Activated CD4-positive, CD25-positive, alpha-beta regulatory T cell treated with anti-CD3 and anti-CD28 coated beads, Interleukin-2, amount 50 U/mL, for 24 hours (primary cell): ENCODE measurements around the gene RFX4.
A peak's percentile ranks its signal among the peaks of the same experiment; 100 is the strongest.

Experiments
- ATAC-seq, 2 donors: fragments of 150-1000 bp; cut with Tn5 transposase; one replicate each; pipeline ENCODE4 v1.10.0; 2021; ENCODE audit warnings: mild to moderate bottlenecking in 1 of 2, moderate library complexity in 1 of 2

RFX4 gene

DNA sequence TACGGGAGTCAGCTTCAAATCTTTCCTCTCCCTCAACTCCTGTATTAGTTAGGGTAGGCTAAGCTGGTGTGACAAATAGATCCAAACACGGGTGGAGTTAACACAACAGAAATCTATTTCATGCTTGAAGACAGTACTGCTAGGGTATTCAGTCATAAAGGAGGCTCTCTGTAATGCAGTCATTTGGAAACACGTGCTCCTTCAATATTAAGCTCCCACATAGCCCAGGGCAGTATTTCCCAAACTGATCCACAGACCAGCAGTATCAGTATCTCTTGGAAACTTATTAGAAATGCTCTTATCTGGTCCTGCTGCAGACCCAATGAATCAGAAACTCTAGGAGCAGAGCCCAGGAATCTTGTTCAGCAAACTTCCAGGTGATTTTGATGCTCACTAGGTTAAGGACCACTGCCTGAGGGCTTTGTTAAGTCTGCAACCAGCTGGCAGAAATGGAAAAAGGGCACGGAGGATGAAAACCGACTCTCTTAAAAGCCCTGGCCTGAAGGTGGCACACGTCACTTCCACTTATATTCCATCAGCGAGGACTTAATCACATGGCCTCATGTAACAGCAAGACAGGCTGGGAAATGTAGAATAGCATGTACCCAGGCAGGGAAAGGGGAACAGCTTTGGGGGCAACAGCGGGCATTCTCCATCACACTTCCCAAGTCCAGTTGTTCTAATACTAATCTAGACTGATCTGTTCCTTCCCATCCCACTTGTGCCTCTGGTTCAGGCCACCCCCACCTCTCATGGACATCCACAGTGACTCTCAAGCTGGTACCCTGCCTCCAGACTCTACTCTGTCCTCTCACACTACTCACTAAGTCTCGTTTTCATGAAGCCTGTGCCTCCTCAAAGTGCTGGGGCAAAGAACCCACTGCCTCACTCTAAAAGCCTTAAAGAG, 153.5 kb downstream of the RFX4 start:
- no peak for ATAC-seq

DNA sequence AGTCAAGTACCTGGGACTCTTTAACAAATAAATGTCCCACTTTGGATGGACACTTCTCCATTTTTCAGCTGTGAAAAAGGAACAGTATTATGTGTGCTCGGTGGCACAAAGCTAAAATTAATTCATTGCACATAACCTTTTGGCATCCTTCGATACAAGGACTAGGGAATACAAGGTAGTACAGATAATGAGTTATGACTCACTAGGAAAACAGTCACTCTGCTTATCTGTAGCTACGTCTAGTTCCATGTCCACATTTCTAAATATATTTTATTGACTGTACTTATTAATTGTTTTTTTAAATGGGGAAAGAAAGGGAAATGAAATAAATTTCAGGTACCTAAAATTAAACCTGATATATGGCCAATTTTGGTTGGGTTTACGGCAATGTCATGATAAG, 156.5 kb downstream of the RFX4 start:
- ATAC-seq, result no peak

DNA sequence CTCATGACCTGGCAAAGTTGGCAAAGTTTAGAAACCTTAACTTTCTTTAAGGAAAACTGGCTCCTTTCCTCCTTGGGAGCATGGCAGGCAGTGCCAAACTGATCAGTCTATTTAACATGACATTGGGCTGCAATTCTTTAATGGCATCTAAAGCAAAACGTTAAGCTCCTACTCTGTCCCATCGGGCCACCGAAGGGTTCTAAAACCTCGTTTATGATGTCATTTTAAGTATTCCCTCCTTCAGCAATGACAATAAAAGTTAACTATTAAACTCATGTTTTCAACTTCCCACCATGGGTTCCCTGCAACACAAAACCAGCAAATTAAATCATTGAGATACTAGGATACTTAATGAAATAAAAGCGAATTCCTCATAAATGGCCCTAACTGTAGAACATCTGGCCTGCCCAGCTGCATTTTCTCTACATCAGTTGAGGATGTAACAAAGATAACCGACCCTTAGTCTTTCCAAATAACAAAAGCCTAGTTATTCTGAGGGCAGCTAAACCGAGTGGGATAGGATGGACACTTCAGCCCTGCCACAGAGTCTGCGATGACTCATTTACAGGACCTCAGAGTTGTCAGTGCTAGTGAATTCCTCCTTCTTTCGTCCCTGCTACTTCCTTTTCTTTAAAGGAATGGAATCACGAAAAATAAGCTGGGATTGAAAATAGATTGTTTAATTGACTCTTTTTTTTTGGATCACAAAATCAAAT, 157.2 kb downstream of the RFX4 start:
- no peak for ATAC-seq

DNA sequence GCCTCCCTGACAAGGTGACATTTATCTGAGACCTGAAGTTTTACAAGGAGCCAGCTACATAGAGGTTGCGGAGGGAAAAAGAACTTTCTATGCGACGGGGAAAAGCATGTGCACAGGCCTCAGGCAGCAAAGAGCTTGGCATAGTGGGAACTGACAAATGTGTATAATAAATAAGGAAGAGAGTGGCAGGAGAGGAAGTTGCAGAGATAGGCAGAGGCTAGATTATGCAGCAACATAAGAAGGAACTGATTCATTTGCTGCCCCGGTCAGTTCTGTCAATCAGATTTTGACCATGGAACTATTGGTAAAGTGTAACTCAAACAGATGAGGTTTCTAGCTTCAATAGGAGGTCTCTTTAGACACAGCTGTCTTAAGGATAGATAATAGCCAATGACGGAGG, 158.0 kb downstream of the RFX4 start:
- ATAC-seq, result no peak

DNA sequence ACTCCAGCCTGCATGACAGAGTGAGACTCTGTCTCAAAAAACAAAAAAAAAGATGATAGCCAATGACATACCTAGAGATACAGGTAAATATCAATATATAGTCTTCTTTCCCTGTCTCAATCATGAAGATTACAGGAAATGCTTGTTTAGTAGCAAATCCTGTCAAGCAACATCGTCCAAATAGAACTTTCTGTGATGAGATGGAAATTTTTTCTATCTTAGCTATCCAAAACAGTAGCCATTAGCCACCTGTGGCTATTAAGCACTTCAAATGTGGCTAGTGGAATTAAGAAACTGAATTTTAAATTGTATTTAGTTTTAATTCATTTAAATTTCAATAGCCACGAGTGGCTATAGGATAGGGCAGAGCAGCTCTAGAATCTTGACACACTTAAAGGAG, 158.4 kb downstream of the RFX4 start:
- no peak for ATAC-seq

DNA sequence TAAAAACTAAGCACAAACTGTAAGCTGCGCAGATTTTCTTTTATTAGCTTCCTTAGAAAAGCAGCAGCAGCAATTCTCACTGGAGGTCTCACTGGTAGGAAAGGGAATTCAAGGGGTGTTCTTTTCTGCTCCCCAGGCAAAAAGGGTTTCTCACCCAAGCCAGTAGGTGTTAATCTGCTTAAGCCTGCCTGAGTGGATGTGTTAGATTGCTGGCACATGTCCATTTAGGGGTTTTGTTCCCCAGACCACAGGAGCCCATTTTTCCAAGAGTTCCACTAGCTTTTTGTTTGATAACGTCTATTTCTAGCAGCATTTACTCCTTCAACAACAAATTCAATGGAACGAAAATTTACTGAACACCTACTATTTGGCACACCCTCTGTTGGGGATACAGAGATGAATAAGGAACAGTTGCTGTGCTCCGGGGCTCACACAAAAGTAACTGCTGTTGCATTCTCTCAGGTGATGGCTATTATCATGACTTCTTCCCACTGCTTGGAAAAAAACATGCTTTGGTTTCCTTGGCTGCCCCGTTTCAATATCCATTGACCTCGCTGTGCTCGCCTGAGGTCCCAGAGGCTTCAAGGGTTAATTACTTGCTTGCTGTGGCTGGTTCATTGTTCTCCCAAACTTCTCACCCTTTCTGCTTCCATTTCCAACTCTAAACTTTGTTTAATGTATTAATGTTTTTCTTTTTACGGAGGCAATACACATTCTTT, 160.6 kb downstream of the RFX4 start:
- ATAC-seq, result no peak

DNA sequence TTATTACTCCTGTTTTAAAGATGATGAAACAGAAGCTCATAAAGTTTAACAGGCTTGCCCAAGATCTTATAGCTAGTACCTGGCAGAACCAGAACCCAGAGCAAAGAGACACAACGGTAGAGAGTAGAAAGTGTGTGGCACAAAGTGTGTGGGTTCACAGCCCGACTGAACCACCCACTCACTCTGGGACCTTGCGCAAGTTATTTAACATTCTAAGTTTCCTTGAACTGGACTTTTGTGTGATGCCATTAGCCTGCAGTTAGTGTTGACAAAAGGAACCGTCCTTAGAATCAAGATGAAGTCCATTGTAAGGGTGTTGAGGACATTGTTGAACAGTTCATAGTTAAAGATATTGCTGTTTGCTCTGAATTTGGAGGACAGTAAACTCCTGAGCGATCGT, 161.8 kb downstream of the RFX4 start:
- no peak for ATAC-seq

DNA sequence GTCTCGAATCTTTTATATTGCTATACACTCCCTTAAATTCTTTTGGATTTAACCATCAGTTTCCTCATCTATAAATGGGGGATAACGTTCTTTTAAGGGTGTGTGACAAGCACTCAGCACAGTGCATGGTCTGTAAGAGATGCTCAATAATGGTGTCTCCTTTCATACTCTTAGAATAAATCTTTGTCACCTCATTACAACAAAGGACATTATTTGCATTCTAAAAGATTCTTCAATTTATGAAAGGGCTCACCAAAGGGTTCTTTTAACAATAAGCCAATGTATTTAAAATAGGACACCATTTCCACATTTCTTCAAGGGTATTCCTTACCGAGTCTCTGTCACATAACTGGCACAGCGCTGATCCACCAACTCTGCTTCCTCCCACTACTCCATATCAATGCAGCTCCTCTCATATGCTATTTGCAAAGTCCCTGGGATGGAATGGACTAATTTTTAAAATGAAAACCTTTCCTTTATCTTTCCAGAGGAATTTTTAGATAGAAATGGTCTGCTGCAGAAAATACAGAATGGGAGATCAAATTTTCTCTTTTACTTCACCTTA, 162.5 kb downstream of the RFX4 start:
- no peak for ATAC-seq

DNA sequence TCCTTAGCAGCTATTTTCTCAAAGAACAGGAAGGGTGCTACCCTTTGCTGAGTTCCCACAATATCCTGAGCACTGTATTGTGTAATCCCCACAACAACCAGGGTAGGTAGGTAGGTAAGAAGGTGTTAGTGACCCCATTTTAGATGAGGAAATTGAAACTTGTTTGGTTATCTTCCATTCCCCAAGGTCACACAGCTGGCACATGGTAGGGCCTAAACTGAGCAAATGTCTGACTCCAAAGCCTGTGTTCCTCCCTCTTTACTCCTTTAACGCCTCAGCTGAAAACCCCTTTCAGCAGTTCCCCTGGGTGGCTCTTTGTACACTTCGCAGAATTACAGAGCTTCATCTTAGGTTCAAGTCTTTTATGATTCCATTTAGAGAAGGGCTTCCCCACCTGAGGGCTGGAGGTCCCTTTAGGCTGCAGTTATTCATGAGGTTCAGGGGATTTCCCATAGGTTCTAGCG, 165.2 kb downstream of the RFX4 start:
- ATAC-seq, result peak; percentile 28 to 43

DNA sequence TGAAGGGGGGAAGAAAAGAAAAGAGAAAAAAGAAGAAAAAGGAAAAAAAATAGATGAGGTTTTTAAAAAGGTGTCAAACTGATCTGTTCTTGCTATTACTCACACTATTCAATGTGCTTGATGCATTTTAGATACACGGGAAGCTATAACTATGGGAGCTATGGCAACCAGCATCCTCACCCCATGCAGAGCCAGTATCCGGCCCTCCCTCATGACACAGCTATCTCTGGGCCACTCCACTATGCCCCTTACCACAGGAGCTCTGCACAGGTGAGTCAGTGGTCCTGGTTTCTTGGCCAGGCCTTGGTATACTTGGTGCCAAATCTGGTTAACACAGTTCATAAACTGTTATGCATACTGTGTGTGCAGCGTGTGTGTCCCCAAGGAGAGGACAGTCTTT, 167.7 kb downstream of the RFX4 start:
- no peak for ATAC-seq

DNA sequence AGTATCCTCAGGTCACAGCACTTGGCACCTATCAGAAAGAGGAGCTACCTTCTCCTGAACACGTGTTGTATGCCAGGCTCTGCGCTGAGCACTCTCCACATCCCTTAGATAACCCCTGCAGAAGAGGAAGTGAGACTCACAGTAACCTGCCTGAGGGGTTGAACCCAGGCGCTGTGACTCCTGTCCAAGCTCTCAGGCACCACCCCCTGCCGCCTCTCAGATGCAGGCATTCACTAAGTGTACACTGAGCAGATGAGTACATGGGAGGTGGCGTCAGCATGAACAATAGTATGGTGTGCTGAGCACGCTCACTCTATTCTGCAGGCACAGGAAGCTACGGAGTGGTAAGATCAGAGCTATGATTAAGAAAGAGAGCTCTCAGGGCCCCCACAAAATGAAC, 170.7 kb downstream of the RFX4 start:
- ATAC-seq, result peak; percentile 94 to 98

DNA sequence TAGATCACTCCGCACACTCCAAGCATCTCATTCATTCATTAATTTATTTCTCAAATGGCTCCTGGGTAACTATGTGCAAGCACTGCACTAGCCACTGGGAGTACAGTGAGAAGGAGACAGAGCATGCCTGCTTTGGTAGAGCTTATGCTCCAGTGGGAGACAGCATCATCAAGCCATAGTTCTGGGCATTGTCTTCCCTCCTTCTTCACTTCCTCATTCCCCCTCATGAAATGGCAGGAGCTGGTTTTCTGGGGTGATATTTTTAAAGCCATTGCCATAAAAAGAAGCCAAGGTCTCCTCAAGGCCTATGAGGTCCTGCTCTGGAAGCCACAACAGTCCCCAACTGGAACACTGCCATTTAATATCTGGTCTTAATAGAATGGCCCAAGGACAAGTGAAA, 171.5 kb downstream of the RFX4 start:
- no peak for ATAC-seq

DNA sequence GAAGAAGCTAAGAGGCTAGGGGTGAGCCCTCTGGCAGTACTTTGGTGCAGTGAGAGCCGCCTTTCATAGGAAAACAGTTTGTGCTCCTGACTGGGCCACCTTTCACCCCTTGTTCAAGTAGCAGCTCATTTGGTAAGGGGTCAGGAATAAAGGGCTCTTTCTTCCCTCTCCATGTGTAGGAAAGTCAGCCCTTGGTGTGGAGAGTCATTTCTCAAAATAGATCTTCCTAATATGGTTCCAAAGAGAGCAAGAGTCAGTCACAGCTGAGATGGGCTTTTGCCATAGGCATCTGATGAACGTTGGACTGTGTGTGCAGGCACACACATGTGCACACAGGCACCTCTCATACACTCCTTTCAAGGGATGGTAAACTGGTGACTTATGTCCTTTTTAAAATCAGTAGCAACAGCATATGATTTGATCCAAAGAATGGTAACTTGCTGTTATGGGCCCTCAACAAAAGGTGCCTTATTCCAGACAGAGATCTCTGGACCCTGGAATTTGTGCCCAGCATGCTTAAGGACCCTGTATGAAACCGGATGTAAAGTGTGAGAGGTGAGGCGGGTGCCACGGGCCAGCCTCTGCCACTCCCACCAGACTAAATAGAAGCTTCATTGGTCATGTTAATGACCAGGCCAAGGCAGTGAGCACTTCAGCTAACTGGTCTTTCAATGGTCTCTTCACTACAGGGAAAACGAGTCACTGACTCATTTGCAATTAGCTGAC, 175.0 kb downstream of the RFX4 start:
- no peak for ATAC-seq

DNA sequence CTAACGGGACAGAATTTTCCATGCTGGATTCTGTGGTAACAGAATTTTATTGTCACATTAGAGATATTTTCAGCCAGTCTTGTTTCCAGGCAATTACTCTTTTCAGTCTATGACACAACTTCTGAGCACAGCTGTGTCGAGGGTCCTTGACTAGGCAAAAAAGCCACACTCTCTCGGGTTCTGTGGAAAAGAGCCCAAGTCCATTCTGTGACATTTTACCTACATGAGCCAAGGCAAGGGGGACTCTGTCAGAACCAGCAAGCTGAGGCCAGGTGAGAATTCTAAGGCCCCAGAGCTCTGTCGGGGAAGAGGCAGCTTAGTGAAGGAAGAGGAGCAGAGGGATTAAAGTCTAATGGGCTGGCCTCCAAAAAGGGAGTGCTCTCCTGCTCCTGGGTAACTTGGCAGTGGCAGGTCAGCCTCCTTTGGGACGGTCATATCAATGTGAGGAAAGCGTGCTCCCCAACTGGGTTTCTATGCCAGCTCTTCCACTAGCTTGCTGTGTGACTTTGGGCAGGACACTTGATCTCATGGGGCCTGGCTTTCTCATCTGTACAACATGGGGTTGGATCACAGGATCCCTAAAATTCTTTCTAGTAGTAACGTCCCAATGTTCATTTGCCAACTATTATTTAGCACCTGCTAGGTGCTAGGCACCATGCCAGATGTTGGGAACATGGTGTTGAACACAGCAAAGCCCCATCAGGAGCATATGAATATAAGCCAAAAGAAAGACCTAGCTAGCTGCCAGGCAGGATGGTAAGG, 175.7 kb downstream of the RFX4 start:
- no peak for ATAC-seq

DNA sequence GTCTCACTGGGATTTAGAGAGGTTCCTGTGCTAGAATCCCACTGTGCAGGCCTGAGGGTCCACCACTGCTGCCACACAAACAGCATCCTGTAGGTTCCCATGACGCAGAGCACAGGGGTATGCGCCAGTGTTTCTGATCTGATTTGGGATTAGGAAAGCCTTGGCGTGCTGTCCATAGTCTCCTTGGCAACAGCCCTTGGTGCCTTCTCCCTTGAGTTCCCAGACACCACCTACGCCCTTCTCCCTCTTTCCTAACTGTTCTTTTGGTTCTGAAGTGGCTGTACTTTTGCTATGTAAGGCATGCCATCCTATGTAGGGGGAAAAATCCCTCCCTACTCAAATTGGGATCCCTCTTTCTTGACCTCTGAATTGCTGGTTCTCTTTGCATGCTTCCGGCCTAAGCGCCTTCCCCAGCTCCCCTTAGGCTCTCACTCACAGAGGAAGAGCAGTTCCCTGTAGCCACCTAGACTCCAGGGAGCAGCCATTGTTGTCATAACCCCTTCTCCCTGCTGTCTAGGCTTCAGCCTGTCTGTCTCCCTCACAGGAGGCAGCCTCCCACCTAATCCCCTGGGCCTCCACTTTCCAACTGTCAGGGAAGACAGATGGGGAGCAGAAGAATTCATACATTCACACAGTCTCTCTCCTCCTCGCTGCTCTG, 176.9 kb downstream of the RFX4 start:
- ATAC-seq, result peak in 1 of 2 donors; percentile 28

DNA sequence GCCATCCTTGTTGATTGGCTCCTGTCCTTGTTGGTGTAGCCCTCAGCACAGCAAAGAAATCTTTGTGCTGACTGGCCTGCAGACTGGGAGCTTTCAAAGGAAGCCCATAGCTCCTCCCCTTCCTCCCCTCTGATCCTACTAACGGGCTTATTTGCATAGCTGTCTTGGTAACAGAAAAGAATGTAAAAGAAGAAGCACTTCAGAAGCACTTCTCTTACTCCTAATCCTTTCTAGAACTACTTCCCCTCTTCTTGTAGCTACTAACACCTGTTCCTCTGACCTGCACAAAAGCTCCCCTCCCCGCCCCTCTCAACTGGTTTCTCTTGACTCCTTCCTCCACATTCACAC, 177.4 kb downstream of the RFX4 start:
- ATAC-seq, result peak; percentile 83 to 89

DNA sequence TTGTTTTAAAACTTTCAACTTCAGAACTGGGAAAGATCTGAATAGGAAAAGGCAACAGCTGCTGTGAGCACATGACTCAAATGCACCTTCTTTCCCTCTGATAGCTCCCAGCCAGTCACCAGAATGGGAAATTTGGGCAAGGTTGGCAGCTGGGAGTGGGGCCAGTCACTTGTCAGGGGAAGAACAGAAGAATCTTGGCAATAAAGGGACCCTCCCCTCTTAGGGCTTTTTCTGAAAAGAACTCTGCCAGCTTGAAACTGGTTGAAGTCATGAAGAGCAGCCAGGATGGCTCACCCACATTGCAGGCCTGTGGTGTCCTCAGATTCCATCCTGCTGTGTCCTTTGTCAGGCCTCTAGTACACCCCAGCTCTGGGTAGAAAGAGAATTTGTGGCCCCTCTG, 181.4 kb downstream of the RFX4 start:
- ATAC-seq, result no peak

DNA sequence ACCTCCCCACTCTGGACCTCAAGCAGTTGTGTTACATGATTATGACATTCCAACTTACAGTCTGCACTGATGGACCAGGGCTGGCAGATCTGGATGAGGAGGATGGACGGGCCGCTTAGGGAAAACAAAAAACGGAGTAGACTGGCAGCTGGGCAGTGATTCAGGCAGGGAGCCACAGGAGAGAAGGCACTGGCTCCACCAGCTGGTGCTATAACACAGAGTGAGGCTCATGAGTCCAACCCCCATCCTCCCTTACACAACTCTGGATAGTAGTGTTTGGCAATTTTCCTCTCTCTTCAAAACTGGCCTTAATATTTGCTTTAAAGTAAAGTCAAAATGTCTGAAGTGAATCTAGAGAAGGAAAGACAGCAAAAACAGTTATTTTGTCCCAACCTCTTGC, 181.9 kb downstream of the RFX4 start:
- no peak for ATAC-seq

DNA sequence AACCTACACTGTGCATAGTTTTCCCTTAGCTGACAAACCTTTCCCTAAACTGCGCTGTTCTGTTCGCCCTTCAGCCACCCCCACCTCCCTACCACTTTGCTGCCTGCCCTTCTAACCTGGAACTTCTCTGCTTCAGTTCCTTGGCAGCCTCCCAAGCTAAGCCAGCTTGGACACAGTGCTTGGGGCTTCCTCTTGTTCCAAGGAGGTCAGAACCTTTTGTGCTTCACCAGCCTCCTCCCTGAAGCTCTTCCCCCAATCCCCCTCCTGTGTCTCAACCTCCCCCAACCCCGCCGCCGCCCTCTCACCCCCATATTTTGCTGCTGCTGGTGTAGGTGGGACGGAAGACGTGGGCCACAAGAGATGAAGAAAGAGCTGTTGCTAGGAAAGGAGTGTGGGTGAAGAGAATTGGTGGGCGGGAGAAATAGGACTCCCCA, 183.6 kb downstream of the RFX4 start:
- ATAC-seq, result no peak

DNA sequence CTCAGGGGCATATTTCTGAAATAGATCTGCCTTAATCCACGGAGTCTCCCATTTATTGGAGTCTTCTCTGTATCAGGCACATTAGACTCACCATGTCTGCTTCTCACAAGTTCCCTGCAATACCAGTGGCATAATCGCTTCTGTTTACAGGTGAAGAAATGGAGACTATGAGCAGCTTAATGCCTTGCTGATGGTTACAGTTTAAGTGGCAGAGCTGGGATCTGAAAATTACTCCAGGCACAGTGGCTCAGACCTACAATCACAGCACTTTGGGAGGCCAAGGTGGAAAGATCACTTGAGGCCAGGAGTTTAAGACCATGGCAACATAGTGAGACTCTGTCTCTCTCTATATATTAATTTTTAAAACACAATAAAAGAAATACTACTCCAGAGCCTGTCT, 184.4 kb downstream of the RFX4 start:
- ATAC-seq, result no peak
